CD4-positive, alpha-beta memory T cell (primary cell): Measurements from ENCODE around the gene MSRB3. TPM values are rescaled to one million over a fixed set of nuclear protein-coding genes. Genes with fewer than 3 reads are reported as not detected.

ENCODE experiments used
- CTCF ChIA-PET: fragments of 350-600 bp; sonication (Branson Sonifier 250); formaldehyde crosslinking; loops from one replicate; lab custom pipeline; 2021; ENCODE audit warnings: inconsistent platforms; ENCODE audit not compliant: partially characterized antibody; lab: Charles Lee
- POLR2A ChIA-PET: fragments of 350-600 bp; sonication (Branson Sonifier 250); formaldehyde crosslinking; loops from one replicate; lab custom pipeline; 2021; ENCODE audit not compliant: partially characterized antibody; lab: Charles Lee
- DNase-seq, 5 donors: peaks; one replicate each; pipeline versions ENCODE4 v3.0.0 to v3.0.0-alpha.2; 2020 to 2022; ENCODE audit warnings: mixed read lengths in 1 of 5
- H3K27ac ChIP-seq: one replicate; pipeline ENCODE4 v1.7.0; 2013; ENCODE audit warnings: low read depth, low read length
- H3K27me3 ChIP-seq: 2 replicates; pipeline ENCODE4 v1.7.0; 2013; ENCODE audit warnings: mild to moderate bottlenecking, low read length, moderate library complexity; ENCODE audit not compliant: insufficient read depth
- H3K36me3 ChIP-seq: 2 replicates; pipeline ENCODE4 v1.7.0; 2013; ENCODE audit warnings: mild to moderate bottlenecking, low read length, moderate library complexity; ENCODE audit not compliant: insufficient read depth
- H3K4me1 ChIP-seq: 2 replicates; pipeline ENCODE4 v1.7.0; 2013; ENCODE audit warnings: mild to moderate bottlenecking, low read length, moderate library complexity; ENCODE audit not compliant: insufficient read depth
- H3K4me3 ChIP-seq, 2 donors: one replicate each; pipeline ENCODE4 v1.7.0; 2013; ENCODE audit warnings: low read length in 2 of 2, mild to moderate bottlenecking in 1 of 2
- H3K9me3 ChIP-seq, 2 donors: one replicate each; pipeline ENCODE4 v1.7.0; 2013; ENCODE audit warnings: low read length in 2 of 2, control low read depth in 1 of 2; ENCODE audit not compliant: control insufficient read depth in 1 of 2
- H3K27ac Mint-ChIP-seq, 7 donors: one replicate each; pipeline ENCODE4 v1.8.0; 2020 to 2021; ENCODE audit warnings: mixed read lengths in 7 of 7, mild to moderate bottlenecking in 6 of 7, inconsistent platforms in 3 of 7, moderate library complexity in 3 of 7
- H3K27me3 Mint-ChIP-seq, 2 donors: one replicate each; pipeline ENCODE4 v1.8.0; 2020 to 2021; ENCODE audit warnings: mixed read lengths in 2 of 2
- H3K36me3 Mint-ChIP-seq, 2 donors: one replicate each; pipeline ENCODE4 v1.8.0; 2020 to 2021; ENCODE audit warnings: mixed read lengths in 2 of 2, inconsistent platforms in 1 of 2, mild to moderate bottlenecking in 1 of 2
- H3K4me1 Mint-ChIP-seq, 4 donors: one replicate each; pipeline ENCODE4 v1.8.0; 2020 to 2021; ENCODE audit warnings: mixed read lengths in 4 of 4, mild to moderate bottlenecking in 1 of 4
- H3K4me3 Mint-ChIP-seq, 8 donors: one replicate each; pipeline ENCODE4 v1.8.0; 2020 to 2021; ENCODE audit warnings: mixed read lengths in 8 of 8, mild to moderate bottlenecking in 7 of 8, moderate library complexity in 6 of 8, inconsistent platforms in 3 of 8
- H3K9me3 Mint-ChIP-seq, 8 donors: one replicate each; pipeline ENCODE4 v1.8.0; 2020 to 2021; ENCODE audit warnings: mixed read lengths in 8 of 8, mild to moderate bottlenecking in 5 of 8, inconsistent platforms in 3 of 8, moderate library complexity in 1 of 8
- intact Hi-C: fragments of 100-400 bp; cut with micrococcal nuclease; formaldehyde crosslinking; loops from one replicate; pipeline ENCODE4 v1.15.1; 2023
- polyA plus RNA-seq, 2 donors: library from polyadenylated mRNA; unstranded; fragments of 300-500 nt; fragmentation: Illumina TruSeq; gene quantifications; one replicate each; pipeline ENCODE4 v1.2.3, GENCODE V29; 2021
- total RNA-seq, 2 experiments: library from RNA; stranded (reverse); gene quantifications; one replicate each; pipeline ENCODE4 v1.2.3, GENCODE V29; 2021

The MSRB3 gene
- total and polyA plus RNA-seq, 4 experiments from 2014 or later, result not detected

DNA sequence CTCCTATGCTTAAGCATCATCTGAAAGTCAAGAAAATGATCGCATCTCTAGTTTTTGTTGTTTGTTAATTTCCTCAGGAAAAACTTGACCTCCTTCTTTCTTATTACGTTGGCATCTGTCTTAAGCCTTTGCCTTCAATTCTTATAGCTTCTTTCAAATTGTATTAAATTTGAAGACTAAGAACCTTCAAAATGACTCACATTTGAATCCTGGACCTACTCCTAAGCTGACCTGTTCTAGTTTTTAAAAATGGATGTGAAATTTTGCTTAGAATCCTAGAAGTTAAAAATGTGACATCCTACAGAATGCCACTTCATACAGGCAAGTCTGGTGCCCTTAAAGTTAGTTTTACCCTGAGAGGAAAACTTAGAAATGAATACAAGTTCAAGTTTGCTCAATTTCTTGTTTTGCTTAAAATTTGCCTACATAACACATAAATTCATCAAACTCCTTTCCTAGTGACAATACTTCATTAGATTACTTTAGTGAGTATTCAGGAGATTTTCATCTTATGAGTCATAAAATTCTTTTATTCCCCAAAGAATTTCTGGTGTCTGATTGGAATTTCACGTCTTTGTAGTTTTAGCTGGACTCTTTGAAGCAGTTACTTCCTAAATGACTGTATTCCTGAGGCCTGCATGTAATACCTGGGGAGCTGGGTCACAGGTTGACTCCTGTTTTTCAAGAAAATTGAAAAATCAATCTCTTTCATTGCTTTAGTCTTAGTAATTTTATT lies 152.3 kb downstream of the MSRB3 start:
- H3K4me3 Mint-ChIP-seq, result no peak overlapping the region
- intact Hi-C loops, result no loop called here
- no peaks in the 10 kb centered on the region for H3K36me3 Mint-ChIP-seq
- CTCF ChIA-PET, result no interaction called here
- Histone ChIP-seq H3K4me3 (no peak overlapping the region), H3K27ac (no peak overlapping the region), H3K36me3 (no peaks in the 10 kb centered on the region), H3K27me3 (no peaks in the 10 kb centered on the region), H3K9me3 (no peaks in the 10 kb centered on the region), H3K4me1 (no peaks in the 10 kb centered on the region)
- no peaks in the 10 kb centered on the region for H3K27me3 Mint-ChIP-seq
- H3K4me1 Mint-ChIP-seq, result no peaks in the 10 kb centered on the region
- H3K27ac Mint-ChIP-seq, result no peak overlapping the region
- H3K9me3 Mint-ChIP-seq, result peaks cover 0 to 15% (median 2%) of the 10 kb centered on the region in 8 donors
- no peak for DNase-seq
- POLR2A ChIA-PET, result no interaction called here

DNA sequence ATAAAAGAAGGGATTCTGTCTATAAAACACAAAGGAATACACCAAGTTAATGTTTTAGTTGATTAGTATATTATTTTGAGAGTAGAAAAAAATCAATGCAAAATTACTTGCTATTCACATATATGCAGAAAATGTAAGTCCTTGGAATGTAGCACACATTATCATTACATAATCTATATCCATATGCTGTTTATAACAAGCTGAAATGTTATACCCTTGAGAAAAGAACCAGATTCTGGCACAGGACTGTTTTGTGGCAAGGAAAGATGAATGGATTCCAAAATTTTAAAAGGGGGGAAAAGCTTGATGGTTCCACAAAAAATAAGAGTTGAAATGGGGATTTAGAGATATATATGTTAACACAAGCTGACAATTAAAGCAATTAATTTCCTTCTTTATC lies 153.6 kb downstream of the MSRB3 start:
- no peak overlapping the region for H3K4me3 ChIP-seq
- no peaks in the 10 kb centered on the region for H3K4me1 Mint-ChIP-seq
- no peak for DNase-seq
- H3K27me3 Mint-ChIP-seq, result no peaks in the 10 kb centered on the region
- H3K27ac Mint-ChIP-seq, result no peak overlapping the region
- no peak overlapping the region for H3K27ac ChIP-seq
- intact Hi-C loops, result no loop called here
- H3K9me3 ChIP-seq, result no peaks in the 10 kb centered on the region
- no peaks in the 10 kb centered on the region for H3K27me3 ChIP-seq
- H3K4me3 Mint-ChIP-seq, result no peak overlapping the region
- POLR2A ChIA-PET, result no interaction called here
- no peaks in the 10 kb centered on the region for H3K36me3 Mint-ChIP-seq
- H3K9me3 Mint-ChIP-seq, result peaks cover 0 to 6% (median 0%) of the 10 kb centered on the region in 8 donors
- CTCF ChIA-PET, result no interaction called here
- no peaks in the 10 kb centered on the region for H3K4me1 ChIP-seq
- no peaks in the 10 kb centered on the region for H3K36me3 ChIP-seq

DNA sequence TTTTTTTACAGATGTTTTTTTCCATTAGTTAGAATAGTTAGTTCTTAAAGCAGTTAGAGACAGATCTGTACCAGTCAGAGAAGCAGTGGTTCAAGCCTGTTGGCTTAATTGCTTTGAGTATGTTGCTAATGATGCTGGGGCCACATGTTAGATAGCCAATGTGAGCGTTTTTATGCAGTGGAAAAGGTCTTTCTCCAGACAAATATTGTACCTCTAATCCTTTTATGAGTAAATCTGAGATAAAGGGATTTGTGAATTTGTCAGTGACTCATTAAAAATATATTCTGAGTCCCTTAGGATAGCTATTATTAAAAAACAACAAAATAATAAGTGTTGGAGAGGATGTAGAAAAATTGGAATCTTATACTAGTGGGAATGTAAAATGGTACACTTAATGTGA lies 154.2 kb downstream of the MSRB3 start:
- Mint-ChIP-seq H3K4me3 (no peak overlapping the region), H3K27me3 (peaks cover 0 to 1% of the 10 kb centered on the region in 2 donors), H3K27ac (no peak overlapping the region), H3K36me3 (no peaks in the 10 kb centered on the region), H3K9me3 (peaks cover 0 to 3% (median 0%) of the 10 kb centered on the region in 8 donors), H3K4me1 (no peaks in the 10 kb centered on the region)
- H3K4me3 ChIP-seq, result no peak overlapping the region
- intact Hi-C loops, result no loop called here
- no peak overlapping the region for H3K27ac ChIP-seq
- H3K9me3 ChIP-seq, result no peaks in the 10 kb centered on the region
- H3K4me1 ChIP-seq, result no peaks in the 10 kb centered on the region
- DNase-seq, result no peak
- H3K36me3 ChIP-seq, result no peaks in the 10 kb centered on the region
- no peaks in the 10 kb centered on the region for H3K27me3 ChIP-seq
- ChIA-PET CTCF (no interaction called here), POLR2A (no interaction called here)

DNA sequence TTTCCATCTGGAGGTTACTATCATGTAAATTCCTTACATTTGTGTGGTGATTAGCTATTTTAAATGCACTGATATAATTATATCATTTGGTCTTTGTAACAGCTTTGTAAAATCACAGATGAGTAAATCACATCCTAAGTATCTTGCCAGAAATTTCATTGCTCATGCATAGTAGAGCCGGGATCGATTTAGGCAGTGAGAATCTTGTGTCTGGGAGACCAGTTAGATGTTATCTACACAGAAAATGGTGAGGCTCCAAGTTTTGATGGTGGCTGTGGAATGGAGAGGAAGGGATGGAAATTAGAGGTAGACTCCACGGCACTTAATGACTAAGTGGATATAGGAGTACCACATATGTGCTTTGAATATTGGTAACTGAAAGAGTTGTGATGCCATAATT lies 156.3 kb downstream of the MSRB3 start:
- Histone ChIP-seq H3K27me3 (no peaks in the 10 kb centered on the region), H3K4me3 (no peak overlapping the region), H3K9me3 (no peaks in the 10 kb centered on the region), H3K27ac (no peak overlapping the region), H3K4me1 (no peaks in the 10 kb centered on the region), H3K36me3 (no peaks in the 10 kb centered on the region)
- ChIA-PET POLR2A (no interaction called here), CTCF (no interaction called here)
- intact Hi-C loops, result no loop called here
- Mint-ChIP-seq H3K27ac (no peak overlapping the region), H3K4me3 (no peak overlapping the region), H3K9me3 (peaks cover 0 to 4% (median 0%) of the 10 kb centered on the region in 8 donors), H3K36me3 (no peaks in the 10 kb centered on the region), H3K27me3 (peaks cover 0 to 4% of the 10 kb centered on the region in 2 donors), H3K4me1 (no peaks in the 10 kb centered on the region)
- DNase-seq, result no peak

DNA sequence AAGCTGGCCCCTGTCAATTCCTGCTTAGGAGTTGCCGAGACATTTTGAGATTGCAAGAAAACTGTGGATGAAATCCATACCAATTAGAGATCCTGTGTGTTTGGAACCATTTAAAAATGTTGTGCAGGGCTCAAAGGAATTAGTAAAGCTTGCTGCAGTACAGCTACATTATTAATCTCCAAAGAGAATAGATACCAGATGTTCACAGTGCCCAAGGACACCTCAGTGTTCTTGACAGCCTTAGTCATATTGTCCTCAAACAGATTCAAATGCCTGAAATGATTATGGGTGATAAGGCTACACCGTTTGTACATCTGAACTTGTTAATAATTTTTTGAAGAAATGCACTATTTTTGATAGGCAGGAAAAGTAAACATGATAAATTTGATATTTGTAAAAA lies 164.6 kb downstream of the MSRB3 start:
- intact Hi-C loops, result no loop called here
- Histone ChIP-seq H3K27me3 (no peaks in the 10 kb centered on the region), H3K4me1 (no peaks in the 10 kb centered on the region), H3K9me3 (no peaks in the 10 kb centered on the region), H3K4me3 (no peak overlapping the region), H3K27ac (no peak overlapping the region), H3K36me3 (no peaks in the 10 kb centered on the region)
- Mint-ChIP-seq H3K36me3 (no peaks in the 10 kb centered on the region), H3K4me3 (no peak overlapping the region), H3K9me3 (peaks cover 0 to 7% (median 0%) of the 10 kb centered on the region in 8 donors), H3K27me3 (peaks cover 0 to 4% of the 10 kb centered on the region in 2 donors), H3K4me1 (no peaks in the 10 kb centered on the region), H3K27ac (no peak overlapping the region)
- ChIA-PET CTCF (no interaction called here), POLR2A (no interaction called here)
- no peak for DNase-seq

DNA sequence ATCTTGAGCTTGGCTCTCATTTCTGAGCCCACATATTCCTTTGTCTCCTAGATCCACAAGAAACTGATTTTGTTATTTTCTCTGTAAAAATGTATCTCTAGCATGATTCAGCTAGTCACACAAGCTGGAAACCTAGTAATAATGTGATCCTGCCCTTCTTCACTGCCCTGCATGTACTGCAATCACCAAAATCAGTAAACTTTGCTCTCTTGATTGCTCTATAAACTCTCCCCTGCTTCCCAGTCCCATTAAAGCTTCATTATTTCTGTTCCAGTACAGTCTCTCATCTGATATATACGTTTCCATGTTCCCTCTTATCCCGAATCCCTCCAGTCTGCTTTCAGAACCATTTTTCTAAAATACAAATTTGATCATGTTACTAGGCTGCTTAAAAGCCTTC lies 166.5 kb downstream of the MSRB3 start:
- no peaks in the 10 kb centered on the region for H3K27me3 ChIP-seq
- CTCF ChIA-PET, result no interaction called here
- intact Hi-C loops, result no loop called here
- no peak for DNase-seq
- H3K36me3 Mint-ChIP-seq, result no peaks in the 10 kb centered on the region
- no peak overlapping the region for H3K4me3 Mint-ChIP-seq
- H3K4me1 ChIP-seq, result no peaks in the 10 kb centered on the region
- no peaks in the 10 kb centered on the region for H3K9me3 ChIP-seq
- peaks cover 0 to 2% of the 10 kb centered on the region in 2 donors for H3K27me3 Mint-ChIP-seq
- peaks cover 0 to 5% (median under 1%) of the 10 kb centered on the region in 8 donors for H3K9me3 Mint-ChIP-seq
- POLR2A ChIA-PET, result no interaction called here
- H3K27ac Mint-ChIP-seq, result no peak overlapping the region
- no peak overlapping the region for H3K27ac ChIP-seq
- H3K4me3 ChIP-seq, result no peak overlapping the region
- no peaks in the 10 kb centered on the region for H3K4me1 Mint-ChIP-seq
- no peaks in the 10 kb centered on the region for H3K36me3 ChIP-seq

DNA sequence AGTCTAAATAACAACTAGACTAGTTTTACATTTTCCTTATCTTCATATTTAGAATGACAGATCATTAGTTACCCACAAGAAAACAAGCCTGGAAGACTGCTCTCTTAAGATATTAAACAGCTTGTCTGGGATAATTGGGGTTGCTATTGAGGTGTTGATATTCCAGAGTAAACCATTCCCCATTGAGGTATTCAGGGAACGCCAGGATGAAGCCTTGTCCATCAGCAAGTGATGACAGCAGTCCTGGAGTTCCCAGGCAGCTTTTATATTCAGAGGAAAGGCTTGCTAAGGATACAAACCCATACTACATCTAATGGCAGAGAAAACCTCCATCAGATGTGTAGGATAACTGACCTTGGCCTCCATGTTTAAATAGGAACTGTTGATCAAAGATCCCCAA lies 168.4 kb downstream of the MSRB3 start:
- intact Hi-C loops, result no loop called here
- no peak for DNase-seq
- H3K36me3 ChIP-seq, result no peaks in the 10 kb centered on the region
- H3K27ac ChIP-seq, result no peak overlapping the region
- ChIA-PET POLR2A (no interaction called here), CTCF (no interaction called here)
- no peaks in the 10 kb centered on the region for H3K9me3 ChIP-seq
- H3K27ac Mint-ChIP-seq, result no peak overlapping the region
- no peaks in the 10 kb centered on the region for H3K27me3 ChIP-seq
- no peak overlapping the region for H3K4me3 ChIP-seq
- H3K4me1 Mint-ChIP-seq, result no peaks in the 10 kb centered on the region
- no peak overlapping the region for H3K4me3 Mint-ChIP-seq
- H3K4me1 ChIP-seq, result no peaks in the 10 kb centered on the region
- no peaks in the 10 kb centered on the region for H3K36me3 Mint-ChIP-seq
- H3K27me3 Mint-ChIP-seq, result peaks cover 0 to 2% of the 10 kb centered on the region in 2 donors
- peaks cover 0 to 5% (median under 1%) of the 10 kb centered on the region in 8 donors for H3K9me3 Mint-ChIP-seq
